ENCODE data around the gene NDE1.

DNA sequence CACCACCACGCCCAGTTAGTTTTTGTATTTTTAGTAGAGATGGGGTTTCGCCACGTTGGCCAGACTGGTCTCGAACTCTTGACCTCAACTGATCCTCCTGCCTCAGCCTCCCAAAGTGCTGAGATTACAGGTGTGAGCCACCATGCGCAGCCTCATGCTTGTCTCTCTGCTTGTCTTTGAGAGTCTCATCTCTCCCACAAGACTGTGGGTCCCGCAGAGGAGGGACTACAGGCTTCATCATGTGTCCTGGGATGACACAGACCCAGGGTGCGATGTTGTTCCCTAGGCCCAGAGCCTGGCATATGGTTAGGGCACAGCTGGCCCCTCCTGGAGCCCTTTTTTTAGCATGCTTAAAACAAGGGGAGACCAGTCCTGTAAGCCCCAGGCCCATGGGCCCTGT, 101.9 kb downstream of the NDE1 start:
- no peak for TF ChIP-seq EZH2 (IDR thresholded peaks at IDR 0.05)
- no peak for TF ChIP-seq POLR2AphosphoS5 (IDR thresholded peaks at IDR 0.05; ENCODE audit: borderline replicate concordance, low read depth, low read length)
- TF ChIP-seq FOXP2 (optimal IDR thresholded peaks at IDR 0.05; ENCODE audit: control extremely low read depth, extremely low read length, insufficient read depth), result no peak

All from SK-N-MC (cell line).